Measurements from ENCODE around the gene SERPINB1. TPM values are rescaled to one million over a fixed set of nuclear protein-coding genes. Genes with fewer than 3 reads are reported as not detected.

Gene SERPINB1
- total and polyA plus RNA-seq, 9 of the 15 experiments (the other 6 are each of a cell fraction or from before 2014, with no cell fraction given): 33.9 to 108 (median 63.8) TPM

DNA sequence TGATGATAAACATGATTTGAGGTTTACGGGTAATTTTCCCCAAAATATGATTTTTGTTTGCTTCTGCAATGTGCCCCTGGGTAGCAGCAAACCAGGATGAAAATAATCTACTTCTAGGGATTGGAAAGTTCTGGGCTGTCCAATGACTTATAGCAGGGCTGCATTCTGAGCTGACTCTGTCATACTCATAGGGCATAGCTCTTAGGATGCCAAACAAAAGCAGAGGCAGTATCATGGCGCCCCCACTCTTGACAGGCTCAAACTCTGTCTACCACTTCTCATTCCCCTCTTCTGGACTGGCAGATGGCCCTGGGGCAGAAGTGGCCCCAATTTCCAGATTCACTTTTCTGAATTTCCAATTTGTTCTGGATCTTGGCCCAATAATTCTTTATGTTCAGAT lies 10.3 kb downstream of the SERPINB1 start (continued):
- TF ChIP-seq, protein P1, sequence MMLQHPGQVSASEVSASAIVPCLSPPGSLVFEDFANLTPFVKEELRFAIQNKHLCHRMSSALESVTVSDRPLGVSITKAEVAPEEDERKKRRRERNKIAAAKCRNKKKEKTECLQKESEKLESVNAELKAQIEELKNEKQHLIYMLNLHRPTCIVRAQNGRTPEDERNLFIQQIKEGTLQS (IDR thresholded peaks at IDR 0.05): no peak
- TF ChIP-seq, protein P1 (CRISPR knock-in tag; conservative IDR thresholded peaks at IDR 0.05): no peak

DNA sequence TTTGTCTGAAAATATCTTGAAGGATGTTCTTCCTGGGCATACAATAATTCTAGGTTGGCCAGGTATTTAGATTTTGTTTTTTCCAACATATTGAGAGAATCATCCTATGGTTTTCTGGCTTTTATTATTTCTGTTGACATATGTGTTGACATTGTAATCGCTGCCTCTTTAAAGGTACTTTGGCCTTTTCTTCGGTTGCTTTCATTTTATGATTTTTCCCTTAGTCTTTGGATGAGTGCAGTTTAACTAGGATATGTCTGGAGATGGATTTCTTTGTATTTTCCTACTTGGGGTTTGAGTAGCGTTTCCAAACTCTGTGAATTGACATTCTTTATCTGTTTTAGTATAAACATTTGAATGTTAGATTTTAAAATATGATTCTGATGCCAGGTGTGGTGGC lies 11.5 kb downstream of the SERPINB1 start:
- DNase-seq (ENCODE audit: extremely low read depth in 1 of 4, low spot score in 3 of 4) (no peak), FAIRE-seq (no peak), ATAC-seq (no peak)
- no peaks in the 10 kb centered on the region for H3K9me1 ChIP-seq (ENCODE audit: control insufficient read depth, insufficient read depth, low read length)
- no peak overlapping the region for H3K9ac ChIP-seq (ENCODE audit: insufficient read depth in 1 of 2, low read depth in 2 of 2, low read length in 2 of 2)
- CTCF ChIA-PET (ENCODE audit: low intra/inter-chr PET ratio): interaction anchor here (0.6 kb wide), 1 partner anchor 256 kb away, joined by 3 read pairs; no protein-coding TSS in a partner anchor
- no peak overlapping the region for H3K27ac ChIP-seq (ENCODE audit: extremely low read depth, low read depth, low read length)
- H3K9me3 ChIP-seq (replicated peaks; ENCODE audit: control insufficient read depth, insufficient read depth, low read depth, low read length): no peaks in the 10 kb centered on the region
- in situ Hi-C loops (cut with MboI) (no loop called here), intact Hi-C loops (cut with micrococcal nuclease) (no loop called here)
- WGBS (ENCODE audit: insufficient coverage, low coverage, missing lambda C conversion rate): 63% methylated on average over 3 of the region's 3 CpGs
- H3K4me1 ChIP-seq (replicated peaks in 1 of 2; ENCODE audit: control insufficient read depth in 2 of 2, insufficient read depth in 2 of 2, low read length in 2 of 2): no peaks in the 10 kb centered on the region
- no peak overlapping the region for H3K4me2 ChIP-seq (ENCODE audit: insufficient read depth, low read length)
- H2AFZ ChIP-seq (ENCODE audit: low read depth, low read length): no peak overlapping the region
- H4K20me1 ChIP-seq (replicated peaks; ENCODE audit: control insufficient read depth, insufficient read depth, low read length): no peaks in the 10 kb centered on the region
- H3K79me2 ChIP-seq (ENCODE audit: control insufficient read depth, insufficient read depth, low read length): no peaks in the 10 kb centered on the region
- peaks cover 23% of the 10 kb centered on the region; the same call in 2 of the 3 replicates for H3K36me3 ChIP-seq (ENCODE audit: control insufficient read depth, insufficient read depth, low read length)
- TF ChIP-seq RUNX1 (IDR thresholded peaks at IDR 0.05; ENCODE audit: low read depth) (no peak), SMARCE1 (IDR thresholded peaks at IDR 0.05) (no peak), MAFF (IDR thresholded peaks at IDR 0.05; ENCODE audit: low read length) (no peak), MTA2 (IDR thresholded peaks at IDR 0.05; ENCODE audit: low read depth) (no peak), TAF1 (IDR thresholded peaks at IDR 0.05; ENCODE audit: control insufficient read depth, extremely low read depth, insufficient read depth, low read length, severe bottlenecking) (no peak), ZNF551 (CRISPR knock-in tag; IDR thresholded peaks at IDR 0.05) (no peak), MEF2D (tag; conservative IDR thresholded peaks at IDR 0.05; ENCODE audit: low read depth) (no peak), NRF1 (conservative IDR thresholded peaks at IDR 0.05 in 1 of 2, IDR thresholded peaks at IDR 0.05 in 1 of 2) (no peak), KAT8 (IDR thresholded peaks at IDR 0.05; ENCODE audit: low read depth) (no peak)
- TF ChIP-seq, protein P2, sequence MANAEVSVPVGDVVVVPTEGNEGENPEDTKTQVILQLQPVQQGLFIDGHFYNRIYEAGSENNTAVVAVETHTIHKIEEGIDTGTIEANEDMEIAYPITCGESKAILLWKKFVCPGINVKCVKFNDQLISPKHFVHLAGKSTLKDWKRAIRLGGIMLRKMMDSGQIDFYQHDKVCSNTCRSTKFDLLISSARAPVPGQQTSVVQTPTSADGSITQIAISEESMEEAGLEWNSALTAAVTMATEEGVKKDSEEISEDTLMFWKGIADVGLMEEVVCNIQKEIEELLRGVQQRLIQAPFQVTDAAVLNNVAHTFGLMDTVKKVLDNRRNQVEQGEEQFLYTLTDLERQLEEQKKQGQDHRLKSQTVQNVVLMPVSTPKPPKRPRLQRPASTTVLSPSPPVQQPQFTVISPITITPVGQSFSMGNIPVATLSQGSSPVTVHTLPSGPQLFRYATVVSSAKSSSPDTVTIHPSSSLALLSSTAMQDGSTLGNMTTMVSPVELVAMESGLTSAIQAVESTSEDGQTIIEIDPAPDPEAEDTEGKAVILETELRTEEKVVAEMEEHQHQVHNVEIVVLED (CRISPR knock-in tag; IDR thresholded peaks at IDR 0.05): no peak
- TF ChIP-seq, protein P3, sequence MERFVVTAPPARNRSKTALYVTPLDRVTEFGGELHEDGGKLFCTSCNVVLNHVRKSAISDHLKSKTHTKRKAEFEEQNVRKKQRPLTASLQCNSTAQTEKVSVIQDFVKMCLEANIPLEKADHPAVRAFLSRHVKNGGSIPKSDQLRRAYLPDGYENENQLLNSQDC (CRISPR knock-in tag; IDR thresholded peaks at IDR 0.05): no peak
- TF ChIP-seq, protein P4, sequence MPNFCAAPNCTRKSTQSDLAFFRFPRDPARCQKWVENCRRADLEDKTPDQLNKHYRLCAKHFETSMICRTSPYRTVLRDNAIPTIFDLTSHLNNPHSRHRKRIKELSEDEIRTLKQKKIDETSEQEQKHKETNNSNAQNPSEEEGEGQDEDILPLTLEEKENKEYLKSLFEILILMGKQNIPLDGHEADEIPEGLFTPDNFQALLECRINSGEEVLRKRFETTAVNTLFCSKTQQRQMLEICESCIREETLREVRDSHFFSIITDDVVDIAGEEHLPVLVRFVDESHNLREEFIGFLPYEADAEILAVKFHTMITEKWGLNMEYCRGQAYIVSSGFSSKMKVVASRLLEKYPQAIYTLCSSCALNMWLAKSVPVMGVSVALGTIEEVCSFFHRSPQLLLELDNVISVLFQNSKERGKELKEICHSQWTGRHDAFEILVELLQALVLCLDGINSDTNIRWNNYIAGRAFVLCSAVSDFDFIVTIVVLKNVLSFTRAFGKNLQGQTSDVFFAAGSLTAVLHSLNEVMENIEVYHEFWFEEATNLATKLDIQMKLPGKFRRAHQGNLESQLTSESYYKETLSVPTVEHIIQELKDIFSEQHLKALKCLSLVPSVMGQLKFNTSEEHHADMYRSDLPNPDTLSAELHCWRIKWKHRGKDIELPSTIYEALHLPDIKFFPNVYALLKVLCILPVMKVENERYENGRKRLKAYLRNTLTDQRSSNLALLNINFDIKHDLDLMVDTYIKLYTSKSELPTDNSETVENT (CRISPR knock-in tag; IDR thresholded peaks at IDR 0.05): no peak
- POLR2A ChIA-PET: interaction anchor here (1.9 to 3.9 kb wide), 2 partner anchors 10 to 11 kb away, joined by 4 to 21 read pairs; partner anchors contain the start of gene SERPINB1
- no peaks in the 10 kb centered on the region for H3K27me3 ChIP-seq (ENCODE audit: control insufficient read depth in 2 of 2, insufficient read depth in 2 of 2, low read length in 2 of 2)
- H3K4me3 ChIP-seq: no peak overlapping the region
- BruUV-seq (replicated peaks): no TSS peak
